Neural cell (in vitro differentiated cells): ENCODE measurements around the gene FOXD4. TPM values are rescaled to one million over a fixed set of nuclear protein-coding genes. Genes with fewer than 3 reads are reported as not detected.
"Not testable (repeated sequence)": the region's sequence is repeated elsewhere in the genome, so short reads cannot be mapped to it uniquely, and the experiment has no call there.

Experiments
- H2AFZ ChIP-seq: fragments of 200-600, 300-800 bp; sonication (generic), shearing (Covaris generic); 2 replicates; pipeline ENCODE4 v1.6.0; 2014; ENCODE audit warnings: low read depth, mild to moderate bottlenecking, antibody characterized with exemption, low read length, moderate library complexity
- H3F3A ChIP-seq: fragments of 200-600 bp; shearing (Covaris generic); 2 replicates; pipeline ENCODE4 v1.6.1; 2016; ENCODE audit warnings: mild to moderate bottlenecking, moderate library complexity, mixed read lengths, antibody characterized with exemption, low read length; ENCODE audit not compliant: insufficient read depth, poor library complexity, severe bottlenecking
- H3K27ac ChIP-seq: fragments of 200-600, 300-800 bp; sonication (generic), shearing (Covaris generic); 2 replicates; pipeline ENCODE4 v1.5.1; 2014; ENCODE audit warnings: mild to moderate bottlenecking, low read length, moderate library complexity
- H3K27me3 ChIP-seq: fragments of 300-800, 200-600 bp; sonication (generic), shearing (Covaris generic); 2 replicates; pipeline ENCODE4 v1.6.0; 2014; ENCODE audit warnings: mild to moderate bottlenecking, low read depth, low read length, moderate library complexity; ENCODE audit not compliant: insufficient read depth
- H3K36me3 ChIP-seq: fragments of 300-800, 200-600 bp; sonication (generic), shearing (Covaris generic); 2 replicates; pipeline ENCODE4 v1.5.1; 2014; ENCODE audit warnings: mild to moderate bottlenecking, antibody characterized with exemption, low read length, moderate library complexity; ENCODE audit not compliant: insufficient read depth
- H3K4me2 ChIP-seq: fragments of 300-800, 200-600 bp; sonication (generic), shearing (Covaris generic); 2 replicates; pipeline ENCODE4 v1.6.0; 2014; ENCODE audit warnings: mild to moderate bottlenecking, low read length
- H3K4me3 ChIP-seq: fragments of 300-800, 200-600 bp; sonication (generic), shearing (Covaris generic); 2 replicates; pipeline ENCODE4 v1.5.1; 2014; ENCODE audit warnings: mild to moderate bottlenecking, low read length, moderate library complexity
- H3K79me2 ChIP-seq: fragments of 200-600 bp; shearing (Covaris generic); replicated peaks from 2 replicates; pipeline ENCODE4 v1.6.0; 2014; ENCODE audit warnings: mild to moderate bottlenecking, low read length, moderate library complexity; ENCODE audit not compliant: insufficient read depth
- H3K9ac ChIP-seq: fragments of 300-800, 200-600 bp; sonication (generic), shearing (Covaris generic); 2 replicates; pipeline ENCODE4 v1.6.1; 2016; ENCODE audit warnings: mild to moderate bottlenecking, low read length, mixed read lengths
- H3K9me2 ChIP-seq: fragments of 200-600 bp; shearing (Covaris generic); 2 replicates; pipeline ENCODE4 v1.6.1; 2016; ENCODE audit warnings: mild to moderate bottlenecking, low read length, mixed read lengths; ENCODE audit not compliant: insufficient read depth
- H3K9me3 ChIP-seq: fragments of 200-600, 300-800 bp; sonication (generic), shearing (Covaris generic); 2 replicates; pipeline ENCODE4 v1.6.1; 2016; ENCODE audit warnings: mild to moderate bottlenecking, mixed run types, low read length, moderate library complexity, mixed read lengths
- H4K20me1 ChIP-seq: fragments of 200-600 bp; shearing (Covaris generic); 2 replicates; pipeline ENCODE4 v1.6.1; 2016; ENCODE audit warnings: mild to moderate bottlenecking, mixed run types; ENCODE audit not compliant: insufficient read depth
- RAD21 ChIP-seq: fragments of 450-650 bp; conservative IDR thresholded peaks from 2 replicates; pipeline ENCODE4 v1.6.1; 2014; ENCODE audit warnings: antibody characterized with exemption, mild to moderate bottlenecking, moderate library complexity
- SMC3 ChIP-seq: fragments of 450-650 bp; conservative IDR thresholded peaks from 2 replicates; pipeline ENCODE4 v1.6.1; 2014; ENCODE audit warnings: antibody characterized with exemption, mild to moderate bottlenecking, moderate library complexity; ENCODE audit not compliant: poor library complexity
- polyA plus RNA-seq: library from polyadenylated mRNA; depleted of rRNA; stranded (reverse); fragments of >200 nt; gene quantifications from 2 replicates; pipeline ENCODE4 v1.2.3, GENCODE V29; 2014
- TF ChIP-seq, protein P1 (sequence below): fragments of 450-650 bp; IDR thresholded peaks from 2 replicates; pipeline ENCODE4 v1.5.1; 2014; ENCODE audit warnings: antibody characterized with exemption, mild to moderate bottlenecking, moderate library complexity; ENCODE audit not compliant: poor library complexity, severe bottlenecking

Gene FOXD4
- polyA plus RNA-seq, 1 donor from 2014 or later = 2.5 TPM

DNA sequence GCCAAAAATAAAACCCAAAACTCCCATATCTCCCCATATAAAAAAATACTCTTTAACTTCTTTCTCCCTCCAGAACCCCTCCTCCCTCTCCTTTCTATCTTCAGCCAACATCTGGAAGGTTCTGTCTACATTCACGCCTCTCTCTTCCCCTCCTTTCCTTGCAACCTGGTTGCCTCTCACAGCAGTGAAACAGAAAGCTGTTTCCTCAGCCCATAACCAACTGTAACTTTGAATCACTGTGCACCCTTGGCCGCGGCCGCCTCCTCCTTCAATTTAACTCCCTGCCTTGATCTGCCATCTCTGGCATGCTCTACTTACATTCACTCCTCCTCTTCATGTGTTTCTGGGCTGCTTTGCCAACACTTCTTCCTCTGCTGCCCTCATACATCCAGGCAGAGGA is 23.2 kb downstream of the FOXD4 start:
- not testable (repeated sequence) for H3K79me2 ChIP-seq, H4K20me1 ChIP-seq, H3K9ac ChIP-seq, H3K4me3 ChIP-seq, H2AFZ ChIP-seq, H3K9me2 ChIP-seq, H3K36me3 ChIP-seq, H3K27me3 ChIP-seq, H3F3A ChIP-seq, H3K9me3 ChIP-seq, H3K27ac ChIP-seq, H3K4me2 ChIP-seq

DNA sequence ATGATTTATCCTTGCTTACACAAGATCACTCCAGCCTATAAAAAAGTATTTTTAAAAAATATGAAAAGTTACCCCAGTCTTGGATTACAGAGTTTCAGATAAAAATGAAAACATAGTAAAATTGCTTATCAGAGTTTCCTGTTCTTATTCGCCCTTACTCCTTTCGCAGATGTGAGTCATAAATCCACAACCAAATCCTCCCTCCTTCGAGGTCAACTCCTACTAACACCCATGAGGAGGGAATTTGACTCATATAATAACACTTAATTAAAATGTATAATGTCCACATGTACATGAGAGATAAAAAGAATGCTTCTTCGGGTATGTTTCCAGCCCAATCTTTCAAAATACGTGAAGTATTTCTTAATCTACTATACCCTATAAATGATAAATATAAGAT is 23.9 kb downstream of the FOXD4 start:
- not testable (repeated sequence) for H3K9ac ChIP-seq, H3K79me2 ChIP-seq, H3K27ac ChIP-seq, H3F3A ChIP-seq, H3K36me3 ChIP-seq, H3K9me2 ChIP-seq, H3K4me3 ChIP-seq, H3K4me2 ChIP-seq, H3K27me3 ChIP-seq, H2AFZ ChIP-seq, H3K9me3 ChIP-seq, H4K20me1 ChIP-seq

DNA sequence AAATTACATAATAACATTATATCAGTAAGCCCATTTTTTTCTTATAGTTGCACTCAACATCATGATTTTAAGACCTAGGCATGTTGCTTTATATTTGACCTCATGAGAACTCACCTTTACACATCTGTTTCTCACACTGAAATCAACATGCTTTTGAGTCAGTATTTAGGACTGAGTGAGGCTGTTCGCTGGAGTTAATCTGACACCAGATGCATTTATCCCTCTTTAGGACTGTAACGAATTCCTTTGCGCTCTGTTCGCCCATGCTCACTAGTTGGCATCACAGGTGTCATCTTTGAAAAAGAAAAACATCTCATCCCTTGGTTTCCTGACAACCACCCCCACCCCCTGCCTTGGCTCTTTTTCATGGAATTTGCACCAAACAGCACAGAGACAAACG is 24.3 kb downstream of the FOXD4 start:
- not testable (repeated sequence) for H3F3A ChIP-seq, H4K20me1 ChIP-seq, H2AFZ ChIP-seq, H3K9ac ChIP-seq, H3K36me3 ChIP-seq, H3K4me3 ChIP-seq, H3K27me3 ChIP-seq, H3K9me3 ChIP-seq, H3K27ac ChIP-seq, H3K79me2 ChIP-seq, H3K9me2 ChIP-seq, H3K4me2 ChIP-seq

DNA sequence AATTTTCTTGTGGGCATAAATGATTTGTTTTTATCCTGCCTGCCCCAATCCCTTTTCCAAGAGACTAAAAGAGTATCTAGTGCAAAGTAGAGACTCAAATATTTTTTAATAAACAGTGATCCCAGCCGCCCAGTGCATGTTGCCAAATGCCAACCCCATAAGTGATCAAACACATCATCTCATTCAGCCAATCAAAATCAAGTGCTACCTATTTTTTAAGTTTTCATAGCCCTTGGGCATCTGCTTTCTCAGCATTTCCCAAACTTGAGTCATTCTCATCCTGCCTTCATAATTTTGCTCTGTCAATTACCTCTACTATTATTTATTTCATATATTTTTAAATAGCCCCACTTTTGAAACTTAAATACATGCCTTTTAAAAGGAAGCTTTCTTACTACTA is 27.4 kb downstream of the FOXD4 start:
- not testable (repeated sequence) for H3K9me3 ChIP-seq, H3K4me2 ChIP-seq, H3K9ac ChIP-seq, H4K20me1 ChIP-seq, H3K79me2 ChIP-seq, H3F3A ChIP-seq, H2AFZ ChIP-seq, H3K27ac ChIP-seq, H3K9me2 ChIP-seq, H3K4me3 ChIP-seq, H3K27me3 ChIP-seq, H3K36me3 ChIP-seq

DNA sequence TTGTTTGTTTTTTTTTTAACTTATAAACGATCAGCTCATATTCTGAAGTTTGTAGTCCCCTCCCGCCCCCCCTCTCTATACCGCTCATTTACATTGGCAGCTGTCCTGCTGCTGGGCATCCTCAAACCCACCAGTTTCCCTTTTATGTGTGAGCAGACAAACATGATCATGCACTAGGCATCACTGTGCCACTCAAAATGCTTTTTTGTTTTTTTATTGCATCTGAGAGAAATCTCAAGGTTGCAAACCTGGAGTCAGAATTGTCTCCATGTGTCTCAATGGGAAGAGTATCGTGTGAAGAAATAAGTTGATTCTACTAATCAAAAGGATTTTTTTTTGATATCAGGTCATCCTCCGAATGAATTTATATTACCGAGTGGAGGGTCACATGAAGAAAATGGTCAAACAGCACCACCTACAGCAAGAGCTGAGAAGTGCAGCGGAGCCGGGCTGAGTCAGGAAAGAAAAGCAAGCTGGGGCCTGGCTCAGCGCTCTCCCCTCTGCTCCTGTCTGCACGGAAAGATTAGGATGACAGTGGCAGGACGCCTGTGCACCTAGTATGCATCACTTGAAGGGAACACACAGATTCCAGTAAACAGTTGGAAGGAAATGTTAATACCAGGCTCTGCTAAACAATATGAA is 29.7 kb downstream of the FOXD4 start:
- H3K4me2 ChIP-seq, H3K9ac ChIP-seq, H3K36me3 ChIP-seq, H3F3A ChIP-seq, H3K9me2 ChIP-seq, H3K27ac ChIP-seq, H3K27me3 ChIP-seq, H2AFZ ChIP-seq, H4K20me1 ChIP-seq, H3K79me2 ChIP-seq, H3K4me3 ChIP-seq, H3K9me3 ChIP-seq: not testable (repeated sequence)
- peak; percentile 34 for TF ChIP-seq RAD21
- peak; percentile 56 for TF ChIP-seq SMC3
- TF ChIP-seq, protein P1, sequence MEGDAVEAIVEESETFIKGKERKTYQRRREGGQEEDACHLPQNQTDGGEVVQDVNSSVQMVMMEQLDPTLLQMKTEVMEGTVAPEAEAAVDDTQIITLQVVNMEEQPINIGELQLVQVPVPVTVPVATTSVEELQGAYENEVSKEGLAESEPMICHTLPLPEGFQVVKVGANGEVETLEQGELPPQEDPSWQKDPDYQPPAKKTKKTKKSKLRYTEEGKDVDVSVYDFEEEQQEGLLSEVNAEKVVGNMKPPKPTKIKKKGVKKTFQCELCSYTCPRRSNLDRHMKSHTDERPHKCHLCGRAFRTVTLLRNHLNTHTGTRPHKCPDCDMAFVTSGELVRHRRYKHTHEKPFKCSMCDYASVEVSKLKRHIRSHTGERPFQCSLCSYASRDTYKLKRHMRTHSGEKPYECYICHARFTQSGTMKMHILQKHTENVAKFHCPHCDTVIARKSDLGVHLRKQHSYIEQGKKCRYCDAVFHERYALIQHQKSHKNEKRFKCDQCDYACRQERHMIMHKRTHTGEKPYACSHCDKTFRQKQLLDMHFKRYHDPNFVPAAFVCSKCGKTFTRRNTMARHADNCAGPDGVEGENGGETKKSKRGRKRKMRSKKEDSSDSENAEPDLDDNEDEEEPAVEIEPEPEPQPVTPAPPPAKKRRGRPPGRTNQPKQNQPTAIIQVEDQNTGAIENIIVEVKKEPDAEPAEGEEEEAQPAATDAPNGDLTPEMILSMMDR = peak; percentile 55

DNA sequence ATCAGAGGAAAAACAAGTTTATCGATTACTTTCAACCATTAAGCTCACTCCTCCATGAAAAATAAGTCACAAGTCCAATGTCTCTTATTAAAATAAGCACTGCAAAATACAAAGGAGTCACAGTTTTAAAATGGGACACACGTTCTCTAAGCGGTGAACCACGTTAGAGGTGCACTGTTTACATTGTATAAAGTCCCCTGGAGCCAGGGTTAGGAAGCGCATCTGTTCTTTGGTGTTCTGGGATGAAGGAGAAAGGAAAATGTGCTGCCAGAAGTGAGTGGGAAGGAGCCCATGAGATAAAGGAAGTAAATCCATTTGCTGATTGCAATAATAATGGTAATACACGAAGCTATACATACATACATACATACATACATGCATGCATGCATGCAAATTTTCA is 30.4 kb downstream of the FOXD4 start:
- H4K20me1 ChIP-seq, H3K27ac ChIP-seq: not testable (repeated sequence)

DNA sequence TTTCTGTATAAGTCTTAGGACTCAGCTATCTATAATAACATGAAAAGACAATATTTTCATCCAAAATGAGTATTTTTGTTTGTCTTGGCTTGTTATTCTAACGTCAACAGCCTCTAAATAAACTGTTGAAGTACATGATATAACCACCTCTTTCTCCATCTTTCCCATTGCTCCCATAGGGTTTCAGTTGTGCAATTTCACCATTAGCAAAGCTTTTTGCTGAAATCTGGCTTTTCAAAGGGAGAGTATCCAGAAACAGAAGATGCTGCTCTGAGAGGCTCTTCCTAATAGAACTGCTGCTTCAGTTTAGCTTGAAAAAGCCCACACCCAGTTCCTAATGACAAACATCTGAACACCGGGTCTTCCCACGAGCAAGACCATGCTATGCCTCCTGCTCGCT is 31.1 kb downstream of the FOXD4 start:
- not testable (repeated sequence) for H3K9ac ChIP-seq, H2AFZ ChIP-seq, H3K27ac ChIP-seq, H3F3A ChIP-seq, H3K79me2 ChIP-seq, H3K4me3 ChIP-seq, H4K20me1 ChIP-seq, H3K9me3 ChIP-seq, H3K36me3 ChIP-seq, H3K27me3 ChIP-seq, H3K4me2 ChIP-seq, H3K9me2 ChIP-seq

More for the DNA sequence above, 30.4 kb downstream of the FOXD4 start:
- not testable (repeated sequence) for H3K36me3 ChIP-seq, H3F3A ChIP-seq, H2AFZ ChIP-seq, H3K4me3 ChIP-seq, H3K9me2 ChIP-seq, H3K4me2 ChIP-seq, H3K27me3 ChIP-seq, H3K9ac ChIP-seq, H3K9me3 ChIP-seq, H3K79me2 ChIP-seq
